ENCODE results near the gene NOTCH3.

NOTCH3 gene

GRCh38 chr19:15122331-15123030, 78.3 kb downstream of the NOTCH3 start:
- no peak for DNase-seq

- DNase-seq = no peak
These were observed 80.4 kb downstream of the NOTCH3 start for GRCh38 chr19:15120135-15121026.

- no peak for DNase-seq
These were observed 81.9 kb downstream of the NOTCH3 start for GRCh38 chr19:15118789-15119494.

GRCh38 chr19:15118248-15118647, 82.5 kb downstream of the NOTCH3 start:
- no peak for DNase-seq

GRCh38 chr19:15116856-15117255, 83.9 kb downstream of the NOTCH3 start:
- no peak for DNase-seq

- DNase-seq = no peak
These were observed 84.8 kb downstream of the NOTCH3 start for GRCh38 chr19:15115762-15116615.

- DNase-seq = no peak
These were observed 85.7 kb downstream of the NOTCH3 start for GRCh38 chr19:15115080-15115479.

GRCh38 chr19:15114153-15114540, 86.6 kb downstream of the NOTCH3 start:
- no peak for DNase-seq

GRCh38 chr19:15113245-15114152, 87.3 kb downstream of the NOTCH3 start:
- no peak for DNase-seq

GRCh38 chr19:15112385-15112784, 88.4 kb downstream of the NOTCH3 start:
- DNase-seq = no peak

GRCh38 chr19:15111758-15112157, 89.0 kb downstream of the NOTCH3 start:
- no peak for DNase-seq

GRCh38 chr19:15110418-15110815, 90.4 kb downstream of the NOTCH3 start:
- DNase-seq = no peak

- no peak for DNase-seq
These were observed 90.9 kb downstream of the NOTCH3 start for GRCh38 chr19:15109768-15110417.

Measured in activated CD4-positive, alpha-beta T cell treated with anti-CD3 and anti-CD28 coated beads, Interleukin-2, Interleukin-6, amounts not matched to agents 100 ng/mL and 50 ng/mL, durations not matched to agents 16 hours and 8 hours (primary cell).